Colon (tissue), 2 donors: ENCODE data around the gene LARP4.
A peak's percentile ranks its signal among the peaks of the same experiment; 100 is the strongest.
"Not testable (repeated sequence)": the region's sequence is repeated elsewhere in the genome, so short reads cannot be mapped to it uniquely, and the experiment has no call there.

Experiments
- FAIRE-seq: peaks from 2 replicates; lab custom pipeline; 2012; peaks lifted over from hg19 to GRCh38; lab: Jason Lieb, UNC
- donor health status: control.
- donor health status: control.

The LARP4 gene

DNA sequence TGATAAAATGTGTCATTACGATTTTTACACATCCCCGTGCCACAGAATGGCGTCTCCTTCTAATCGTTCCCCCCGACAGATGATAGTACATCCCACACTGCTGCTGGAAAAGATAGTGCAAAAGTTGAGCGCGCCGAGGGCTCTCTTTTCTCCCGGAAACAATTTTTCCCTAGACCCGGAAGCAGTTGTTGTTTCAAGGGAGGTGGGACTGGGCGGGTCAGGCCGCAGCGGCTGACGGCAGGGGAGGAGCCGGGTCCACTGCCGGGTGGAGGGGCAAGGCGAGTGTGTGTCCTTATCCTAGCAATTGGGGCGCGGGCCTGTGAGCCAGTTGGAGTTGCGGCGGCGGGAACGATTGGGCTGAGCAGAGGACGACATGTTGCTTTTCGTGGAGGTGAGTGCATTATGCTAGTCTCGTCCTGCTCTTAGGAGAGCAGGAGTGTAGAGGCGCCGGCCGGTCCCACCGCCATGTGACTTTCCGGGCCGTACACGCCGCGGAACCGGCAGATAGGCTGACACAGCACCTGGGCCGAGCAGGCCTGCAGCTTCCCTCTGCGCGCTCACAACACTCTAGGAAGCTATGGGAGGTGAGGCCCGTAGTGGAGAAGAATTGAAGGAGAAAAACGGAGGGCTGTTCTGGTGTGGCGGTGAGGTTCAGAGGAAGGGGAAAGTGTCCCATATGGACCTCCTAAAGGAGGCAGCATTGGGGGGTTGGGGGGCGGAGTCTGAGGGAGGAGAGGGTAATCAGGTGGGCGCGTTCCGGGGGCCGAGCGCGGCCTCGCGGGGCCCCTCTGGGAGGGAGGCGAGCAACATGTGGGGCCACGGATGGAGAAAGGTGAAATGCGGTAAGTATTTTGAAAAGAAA, at the start of gene LARP4:
TSS of gene LARP4 (plus strand) at position 248 of the 862 bp plus-strand sequence. CDS start at position 374, 126 bp downstream.
- FAIRE-seq, result peak; percentile 28

DNA sequence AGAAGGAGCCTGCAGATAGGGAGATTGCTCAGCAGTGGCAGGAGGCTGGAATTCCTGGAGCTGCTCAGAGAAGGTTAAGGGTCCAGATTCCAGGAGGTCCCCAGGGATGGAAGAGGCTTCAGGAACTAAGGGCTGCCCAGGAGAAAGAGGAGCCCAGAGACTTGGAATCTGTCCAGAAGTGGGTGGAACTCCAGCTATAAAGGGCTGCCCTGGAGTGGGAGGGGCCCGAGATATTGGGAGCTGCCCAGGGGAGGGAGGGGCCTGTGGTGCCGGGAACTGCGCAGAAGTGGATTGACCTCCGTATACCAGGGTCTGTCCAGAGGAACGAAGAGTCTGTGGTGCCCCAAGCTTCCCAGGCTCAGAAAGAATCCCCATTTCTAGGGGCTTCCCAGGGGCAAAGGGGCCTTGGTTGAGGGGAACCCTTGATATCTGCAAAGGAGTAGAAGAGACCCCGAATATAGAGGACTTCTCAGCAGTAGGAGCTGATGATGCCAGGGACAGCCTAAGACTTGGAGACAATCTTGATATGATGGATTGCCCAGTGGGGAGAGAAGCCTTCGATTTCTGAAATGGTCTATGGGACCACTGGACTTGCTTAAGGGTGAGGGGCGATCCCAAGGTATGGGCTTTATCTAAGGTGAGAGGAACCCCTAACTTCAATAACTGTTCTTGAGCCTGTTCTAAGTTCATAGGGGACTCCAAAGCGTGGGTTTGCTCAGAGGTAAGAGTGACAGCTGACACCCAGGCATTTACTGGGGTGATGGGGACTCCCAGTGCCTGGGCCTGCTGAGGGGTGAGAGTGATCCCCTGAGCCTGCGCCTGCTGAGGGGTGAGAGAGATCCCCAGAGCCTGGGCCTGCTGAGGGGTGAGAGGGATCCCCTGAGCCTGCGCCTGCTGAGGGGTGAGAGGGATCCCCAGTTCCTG, 49.3 kb upstream of the LARP4 start:
- no peak for FAIRE-seq

DNA sequence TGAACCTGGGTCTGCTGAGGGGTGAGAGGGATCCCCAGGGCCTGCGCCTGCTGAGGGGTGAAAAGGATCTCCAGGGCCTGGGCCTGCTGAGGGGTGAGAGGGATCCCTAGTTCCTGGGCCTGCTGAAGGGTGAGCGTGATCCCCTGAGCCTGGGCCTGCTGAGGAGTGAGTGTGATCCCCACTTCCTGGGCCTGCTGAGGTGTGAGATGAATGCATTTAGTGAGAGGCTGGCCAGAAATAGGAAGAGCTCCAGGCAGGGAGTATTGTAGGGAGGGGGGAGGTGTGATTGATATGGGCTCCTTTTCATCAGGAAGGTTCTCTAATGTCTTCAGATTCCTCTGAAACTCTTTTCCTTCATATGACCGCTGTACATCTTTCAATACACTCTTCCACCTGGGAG, 47.3 kb upstream of the LARP4 start:
- no peak for FAIRE-seq

GRCh38 chr12:50353869-50354593, 46.7 kb upstream of the LARP4 start:
- no peak for FAIRE-seq

GRCh38 chr12:50354908-50355307, 45.8 kb upstream of the LARP4 start:
- no peak for FAIRE-seq

- no peak for FAIRE-seq
Observed at GRCh38 chr12:50355365-50355764, 45.3 kb upstream of the LARP4 start.

DNA sequence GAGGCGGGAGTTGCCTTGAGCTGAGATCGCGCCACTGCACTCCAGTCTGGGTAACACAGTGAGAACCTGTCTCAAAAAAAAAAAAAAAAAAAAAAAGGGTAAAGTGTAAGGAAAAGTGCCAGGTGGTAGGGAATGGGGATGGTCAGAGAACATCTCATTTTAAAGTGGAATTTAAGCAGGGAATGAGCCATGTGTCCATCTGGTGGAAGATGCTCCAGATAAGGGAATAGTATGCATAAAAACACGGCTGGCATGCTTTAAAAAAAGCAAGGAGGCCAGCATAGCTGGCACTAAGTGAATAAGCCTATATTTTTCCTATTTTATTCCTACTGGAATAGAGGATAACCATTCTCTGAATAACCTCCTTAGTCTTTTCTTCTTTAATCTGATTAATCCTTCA, 38.0 kb upstream of the LARP4 start:
- no peak for FAIRE-seq

DNA sequence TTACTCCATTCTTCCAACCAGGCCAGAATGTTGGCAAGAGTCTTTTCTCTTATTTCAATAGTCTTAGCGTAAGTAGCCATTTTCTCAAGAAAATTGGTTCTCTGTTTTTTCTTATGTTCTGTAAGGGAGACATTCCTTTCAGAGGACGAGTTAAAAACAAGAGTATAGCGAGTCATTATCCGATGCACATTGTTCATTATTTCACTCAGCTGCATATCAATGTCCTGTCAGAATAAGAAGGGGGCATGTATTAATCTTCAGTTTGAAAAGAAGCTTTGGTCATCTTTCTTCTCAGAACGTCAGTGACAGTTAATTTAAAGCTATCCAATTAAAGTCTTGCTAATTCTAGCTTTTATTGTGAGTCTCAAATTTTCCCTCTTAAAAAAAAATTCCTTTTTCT, 37.5 kb upstream of the LARP4 start:
- no peak for FAIRE-seq

DNA sequence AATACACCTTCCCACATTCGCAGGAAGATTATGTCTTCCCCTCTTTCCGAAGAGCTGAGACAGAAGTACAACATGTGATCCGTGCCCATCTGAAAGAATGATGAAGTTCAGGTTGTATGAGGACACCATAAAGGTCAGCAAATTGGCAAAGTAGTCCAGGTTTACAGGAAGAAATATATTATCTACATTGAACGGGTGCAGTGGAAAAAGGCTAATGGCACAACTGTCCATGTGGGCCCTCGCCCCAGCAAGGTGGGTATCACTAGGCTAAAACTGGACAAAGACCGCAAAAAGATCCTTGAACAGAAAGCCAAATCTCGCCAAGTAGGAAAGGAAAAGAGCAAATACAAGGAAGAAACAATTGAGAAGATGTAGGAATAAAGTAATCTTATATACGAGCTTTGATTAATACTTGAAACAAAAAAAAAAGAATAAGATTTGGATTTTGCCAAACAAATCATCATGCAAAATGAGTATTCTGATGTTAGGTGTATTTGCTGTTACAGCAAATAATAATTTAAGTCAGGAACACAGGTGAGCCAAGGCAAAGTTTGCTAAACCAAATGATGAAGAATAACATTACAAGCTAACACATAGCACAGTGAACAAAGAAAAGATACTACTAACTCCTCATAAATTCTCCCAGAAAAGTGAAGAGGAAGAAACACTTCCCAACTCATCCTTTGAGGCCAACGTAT, 34.8 kb upstream of the LARP4 start:
- no peak for FAIRE-seq

- not testable (repeated sequence) for FAIRE-seq
Observed at GRCh38 chr12:50370672-50371071, 30.0 kb upstream of the LARP4 start.

DNA sequence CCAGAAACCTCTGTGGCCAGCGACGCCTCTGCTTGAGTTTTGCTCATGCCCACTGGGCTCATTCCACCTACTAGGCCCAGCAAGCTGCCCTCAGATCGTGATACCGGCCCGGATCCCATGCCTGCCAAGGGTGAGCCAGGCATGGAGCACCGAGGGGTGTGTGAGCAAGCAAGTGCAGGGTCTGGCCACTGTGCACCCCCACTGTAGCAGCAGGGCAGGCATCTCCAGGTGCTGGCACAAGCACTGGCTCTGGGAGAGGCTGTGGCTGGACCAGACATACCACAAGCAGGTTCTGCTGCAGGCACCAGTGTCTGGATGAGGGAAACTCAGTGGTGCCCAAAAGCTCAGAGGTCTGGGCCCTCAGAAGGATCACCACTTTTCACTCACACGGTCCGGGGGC, 24.9 kb upstream of the LARP4 start:
- FAIRE-seq, result no peak

DNA sequence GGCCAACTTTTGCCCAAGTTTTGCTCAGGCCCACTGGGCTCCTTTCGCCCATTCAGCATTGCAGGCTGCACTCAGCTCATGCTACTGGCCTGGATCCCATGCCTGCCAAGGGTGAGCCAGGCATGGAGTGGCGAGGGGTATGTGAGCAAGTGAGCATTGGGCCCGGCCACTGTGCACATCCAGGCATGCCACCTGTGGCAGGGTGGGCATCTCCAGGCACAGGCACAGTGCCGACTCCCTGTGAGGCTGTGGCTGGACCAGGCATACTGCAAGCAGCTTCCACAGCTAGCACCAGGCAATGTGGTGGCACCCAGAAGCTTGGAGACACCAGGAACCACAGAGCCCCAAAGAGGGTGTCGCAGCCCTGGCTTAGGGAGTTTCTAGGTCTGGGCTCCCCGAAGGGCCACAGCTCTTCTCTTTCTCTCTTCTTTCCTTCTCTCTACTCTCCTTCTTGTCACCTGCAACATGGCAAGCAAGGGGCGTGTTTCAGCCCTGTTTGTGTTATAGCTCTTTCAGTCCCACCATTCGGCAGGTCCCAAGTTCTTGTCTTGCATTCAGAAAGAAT, 19.8 kb upstream of the LARP4 start:
- no peak for FAIRE-seq

- no peak for FAIRE-seq
Observed at GRCh38 chr12:50387487-50387886, 13.2 kb upstream of the LARP4 start.

GRCh38 chr12:50387972-50388478, 12.7 kb upstream of the LARP4 start:
- FAIRE-seq, result no peak

- not testable (repeated sequence) for FAIRE-seq
Observed at GRCh38 chr12:50388793-50389192, 11.9 kb upstream of the LARP4 start.

DNA sequence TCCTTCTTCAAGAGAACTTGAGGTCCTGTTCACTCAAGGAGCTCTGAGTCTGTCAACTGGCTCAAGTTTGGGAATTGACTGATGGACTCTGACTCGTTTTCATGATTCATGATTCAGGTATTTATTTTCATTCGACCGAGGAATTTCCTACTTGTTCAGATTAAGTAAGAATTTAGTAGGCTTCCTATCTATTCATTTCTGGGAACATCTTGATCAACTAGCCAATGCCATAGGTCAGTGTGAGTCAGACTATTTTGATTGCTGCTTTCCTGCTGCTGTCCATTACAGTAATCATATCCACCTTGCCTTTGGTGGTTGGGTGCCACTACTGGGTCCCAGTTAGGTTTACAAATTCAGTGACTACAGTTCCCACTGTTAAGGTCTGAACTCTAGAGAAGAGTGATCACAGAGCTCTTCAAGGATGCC, 10.4 kb upstream of the LARP4 start:
- no peak for FAIRE-seq

- no peak for FAIRE-seq
Observed at GRCh38 chr12:50394469-50395029, 6.1 kb upstream of the LARP4 start.

GRCh38 chr12:50397117-50397650, 3.5 kb upstream of the LARP4 start:
- no peak for FAIRE-seq

DNA sequence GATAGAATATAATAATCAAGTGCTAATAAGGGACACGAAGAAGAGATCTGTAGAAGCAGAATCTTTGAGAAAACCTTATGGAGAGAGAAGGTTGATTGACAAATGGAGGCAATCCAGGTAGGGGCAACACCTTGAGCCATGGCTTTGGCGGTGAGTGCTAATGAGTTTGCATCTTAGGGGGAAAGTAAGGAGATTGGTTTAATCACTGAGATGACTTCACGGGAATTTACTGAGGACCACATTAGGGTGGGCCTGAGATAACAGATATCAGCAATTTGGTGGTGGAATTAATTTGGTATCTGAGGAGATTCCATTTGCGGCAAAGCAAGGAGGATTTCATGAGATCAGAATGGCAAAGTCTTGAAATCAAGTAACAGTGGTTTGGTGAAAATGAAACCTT, 1.8 kb upstream of the LARP4 start:
- no peak for FAIRE-seq

DNA sequence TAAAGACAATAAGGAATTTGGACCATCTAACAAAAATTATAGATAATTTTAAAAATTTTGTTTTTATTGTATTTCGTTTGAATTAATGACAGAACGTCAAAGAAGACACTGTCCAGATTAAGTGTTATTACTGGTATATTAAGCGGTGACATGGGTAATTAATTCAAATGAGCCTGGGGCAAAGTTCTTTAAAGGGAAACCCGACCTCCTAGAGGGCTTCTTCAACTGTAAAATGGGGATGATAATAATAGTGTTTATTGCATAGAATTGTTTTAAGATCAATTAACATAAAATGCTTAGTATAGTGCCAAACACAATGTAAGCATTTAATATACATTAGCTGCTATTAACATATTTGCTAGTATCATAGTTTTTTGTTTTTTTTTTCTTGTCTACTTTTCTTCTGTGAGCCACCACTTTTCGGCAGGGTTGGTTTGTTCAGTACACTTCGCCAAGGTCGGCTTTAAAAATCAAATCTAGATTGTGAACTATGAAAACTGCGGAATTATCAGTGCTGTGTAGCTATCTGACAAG, 514 bp upstream of the LARP4 start:
- FAIRE-seq, result no peak
